Measurements from ENCODE around the gene INPP5E. TPM values are rescaled to one million over a fixed set of nuclear protein-coding genes. Genes with fewer than 3 reads are reported as not detected.

INPP5E gene
- total and polyA plus RNA-seq, 2 experiments from 2014 or later = 5.0 to 8.1 TPM

- H4K20me1 ChIP-seq (ENCODE audit: insufficient read depth) = no peaks in the 10 kb centered on the region
- peaks cover 18% of the 10 kb centered on the region for H3K79me2 ChIP-seq (ENCODE audit: insufficient read depth)
- H3K4me2 ChIP-seq (ENCODE audit: unreplicated experiment) = no peak overlapping the region
- DNase-seq = no peak
- WGBS, 2 experiments (ENCODE audit: low coverage in 1 of 2, low lambda C conversion rate in 2 of 2, missing lambda C conversion rate in 2 of 2) = 92 to 96% methylated on average over 7 of the region's 7 CpGs
- peaks cover 4% of the 10 kb centered on the region; the same call in 1 of the 2 replicates for H3K36me3 ChIP-seq (ENCODE audit: low read depth)
- no peak overlapping the region for H3K4me3 ChIP-seq
- no peak overlapping the region for H2AFZ ChIP-seq
- H3K9me2 ChIP-seq (ENCODE audit: insufficient read depth) = no peaks in the 10 kb centered on the region
- H3K9ac ChIP-seq = no peak overlapping the region
- peaks cover 10% of the 10 kb centered on the region; the same call in 1 of the 2 replicates for H3F3A ChIP-seq (ENCODE audit: insufficient read depth)
- in situ Hi-C loops (cut with MboI) = no loop called here
- TF ChIP-seq EZH2phosphoT487 (IDR thresholded peaks at IDR 0.05; ENCODE audit: insufficient read depth, low read depth) = no peak
- TF ChIP-seq EZH2 (IDR thresholded peaks at IDR 0.05; ENCODE audit: insufficient read depth, poor library complexity, severe bottlenecking) = no peak
- no peak overlapping the region for H3K27ac ChIP-seq
- H3K9me3 ChIP-seq (ENCODE audit: low read depth) = no peaks in the 10 kb centered on the region
- H3K27me3 ChIP-seq (replicated peaks; ENCODE audit: insufficient read depth) = no peaks in the 10 kb centered on the region
- peaks cover 5% of the 10 kb centered on the region; the same call in 1 of the 2 replicates for H3K4me1 ChIP-seq (ENCODE audit: insufficient read depth)
These were observed 34.2 kb downstream of the INPP5E start for GRCh38 chr9:136405481-136405880.

DNA sequence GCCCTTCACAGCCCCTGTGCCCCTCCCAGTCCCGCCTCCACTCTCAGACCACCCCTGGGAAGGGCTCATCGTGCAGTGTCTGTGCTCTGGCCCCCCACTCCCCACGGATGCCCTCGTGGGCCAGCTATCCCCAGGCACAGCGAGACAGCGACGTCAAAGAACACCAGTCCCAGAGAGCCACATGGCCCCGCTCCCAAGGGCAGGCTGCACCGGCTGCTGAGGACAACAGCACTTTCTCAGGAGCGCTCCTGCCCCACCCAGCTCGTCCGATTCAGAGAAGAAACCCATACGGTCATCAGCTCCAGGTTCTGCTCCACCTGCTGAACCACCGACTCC, 34.9 kb downstream of the INPP5E start:
- Histone ChIP-seq H3K9me3 (ENCODE audit: low read depth) (no peaks in the 10 kb centered on the region), H3K36me3 (ENCODE audit: low read depth) (peaks cover 4% of the 10 kb centered on the region; the same call in 1 of the 2 replicates), H3K27ac (no peak overlapping the region), H2AFZ (no peak overlapping the region), H3K4me2 (ENCODE audit: unreplicated experiment) (no peak overlapping the region), H3K9me2 (ENCODE audit: insufficient read depth) (no peaks in the 10 kb centered on the region), H3K79me2 (ENCODE audit: insufficient read depth) (peaks cover 16% of the 10 kb centered on the region), H3F3A (ENCODE audit: insufficient read depth) (peaks cover 10% of the 10 kb centered on the region; the same call in 1 of the 2 replicates), H3K4me1 (ENCODE audit: insufficient read depth) (peaks cover 5% of the 10 kb centered on the region; the same call in 1 of the 2 replicates), H3K4me3 (no peak overlapping the region), H3K9ac (no peak overlapping the region), H3K27me3 (replicated peaks; ENCODE audit: insufficient read depth) (no peaks in the 10 kb centered on the region), H4K20me1 (ENCODE audit: insufficient read depth) (no peaks in the 10 kb centered on the region)
- no peak for TF ChIP-seq EZH2phosphoT487 (IDR thresholded peaks at IDR 0.05; ENCODE audit: insufficient read depth, low read depth)
- no peak for TF ChIP-seq EZH2 (IDR thresholded peaks at IDR 0.05; ENCODE audit: insufficient read depth, poor library complexity, severe bottlenecking)
- in situ Hi-C loops (cut with MboI) = no loop called here
- 88 to 90% methylated on average over 12 to 13 of the region's 14 CpGs for WGBS, 2 experiments (ENCODE audit: low coverage in 1 of 2, low lambda C conversion rate in 2 of 2, missing lambda C conversion rate in 2 of 2)
- DNase-seq = no peak

DNA sequence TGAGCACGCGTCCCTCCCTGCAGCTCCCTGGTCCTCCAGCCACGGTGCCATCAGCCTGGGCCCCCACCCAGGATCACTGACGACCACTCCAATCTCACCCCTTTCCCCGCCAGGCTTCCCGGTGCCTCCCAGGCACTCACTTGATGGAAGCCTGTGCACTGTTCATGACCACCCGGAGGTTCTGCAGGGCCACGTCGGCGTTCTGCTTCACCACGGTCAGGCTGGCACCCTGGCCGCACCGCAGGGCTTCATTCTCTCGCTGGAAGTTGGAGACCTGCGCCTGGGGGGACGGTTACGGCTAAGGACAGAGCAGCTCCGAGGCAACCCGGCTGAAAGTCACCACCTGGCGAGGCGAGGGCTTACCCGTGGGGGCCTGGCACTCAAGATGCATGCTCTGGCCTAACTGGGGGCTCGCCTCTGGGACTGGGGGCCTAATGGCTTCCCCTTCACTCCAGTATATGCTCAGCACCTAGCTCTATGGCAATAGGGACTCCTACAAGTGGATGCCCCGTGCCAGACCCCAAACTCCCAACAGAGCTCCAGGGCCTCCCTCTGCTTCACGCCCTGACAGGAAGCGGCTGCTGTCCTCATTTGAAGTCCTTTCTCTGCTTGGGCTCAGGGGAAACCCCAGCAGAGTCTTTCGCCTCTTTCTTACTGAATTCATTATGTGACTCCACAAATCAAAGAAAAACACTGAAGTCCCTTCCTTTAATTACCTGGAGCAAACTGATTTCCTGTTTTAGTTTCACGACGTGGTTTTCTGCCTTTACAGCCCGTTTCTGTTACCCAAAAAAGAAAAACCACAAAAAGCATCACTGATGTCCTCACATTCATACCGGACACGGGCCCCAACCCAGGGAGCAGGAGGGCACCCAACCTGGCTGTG, 35.5 kb downstream of the INPP5E start:
- Histone ChIP-seq H2AFZ (no peak overlapping the region), H3K9me3 (ENCODE audit: low read depth) (no peaks in the 10 kb centered on the region), H3K79me2 (ENCODE audit: insufficient read depth) (peaks cover 16% of the 10 kb centered on the region), H3K36me3 (ENCODE audit: low read depth) (peaks cover 4% of the 10 kb centered on the region; the same call in 1 of the 2 replicates), H3K27ac (no peak overlapping the region), H3K27me3 (replicated peaks; ENCODE audit: insufficient read depth) (no peaks in the 10 kb centered on the region), H4K20me1 (ENCODE audit: insufficient read depth) (no peaks in the 10 kb centered on the region), H3K9me2 (ENCODE audit: insufficient read depth) (no peaks in the 10 kb centered on the region), H3K4me2 (ENCODE audit: unreplicated experiment) (no peak overlapping the region), H3K4me3 (no peak overlapping the region), H3K4me1 (ENCODE audit: insufficient read depth) (peaks cover 1% of the 10 kb centered on the region; the same call in 1 of the 2 replicates), H3F3A (ENCODE audit: insufficient read depth) (peaks cover 10% of the 10 kb centered on the region; the same call in 1 of the 2 replicates), H3K9ac (no peak overlapping the region)
- no peak for DNase-seq
- in situ Hi-C loops (cut with MboI) = no loop called here
- WGBS, 2 experiments (ENCODE audit: low coverage in 1 of 2, low lambda C conversion rate in 2 of 2, missing lambda C conversion rate in 2 of 2) = 90% methylated on average over 30 to 32 of the region's 32 CpGs
- TF ChIP-seq EZH2phosphoT487 (IDR thresholded peaks at IDR 0.05; ENCODE audit: insufficient read depth, low read depth) (no peak), EZH2 (IDR thresholded peaks at IDR 0.05; ENCODE audit: insufficient read depth, poor library complexity, severe bottlenecking) (no peak)

GRCh38 chr9:136403538-136403914, 36.1 kb downstream of the INPP5E start:
- no peaks in the 10 kb centered on the region for H4K20me1 ChIP-seq (ENCODE audit: insufficient read depth)
- 89 to 94% methylated on average over 3 to 4 of the region's 5 CpGs for WGBS, 2 experiments (ENCODE audit: low coverage in 1 of 2, low lambda C conversion rate in 2 of 2, missing lambda C conversion rate in 2 of 2)
- peaks cover 4% of the 10 kb centered on the region; the same call in 1 of the 2 replicates for H3K36me3 ChIP-seq (ENCODE audit: low read depth)
- H3K79me2 ChIP-seq (ENCODE audit: insufficient read depth) = peaks cover 16% of the 10 kb centered on the region
- H3F3A ChIP-seq (ENCODE audit: insufficient read depth) = peaks cover 10% of the 10 kb centered on the region; the same call in 1 of the 2 replicates
- in situ Hi-C loops (cut with MboI) = no loop called here
- H3K9me2 ChIP-seq (ENCODE audit: insufficient read depth) = no peaks in the 10 kb centered on the region
- H3K27ac ChIP-seq = no peak overlapping the region
- TF ChIP-seq EZH2 (IDR thresholded peaks at IDR 0.05; ENCODE audit: insufficient read depth, poor library complexity, severe bottlenecking) = no peak
- no peak for TF ChIP-seq EZH2phosphoT487 (IDR thresholded peaks at IDR 0.05; ENCODE audit: insufficient read depth, low read depth)
- no peak overlapping the region for H2AFZ ChIP-seq
- H3K9me3 ChIP-seq (ENCODE audit: low read depth) = no peaks in the 10 kb centered on the region
- H3K4me2 ChIP-seq (ENCODE audit: unreplicated experiment) = no peak overlapping the region
- no peak for DNase-seq
- peaks cover 5% of the 10 kb centered on the region for H3K4me1 ChIP-seq (ENCODE audit: insufficient read depth)
- no peak overlapping the region for H3K4me3 ChIP-seq
- no peak overlapping the region for H3K9ac ChIP-seq
- H3K27me3 ChIP-seq (replicated peaks; ENCODE audit: insufficient read depth) = no peaks in the 10 kb centered on the region

Data from GM23248 (cell line).